MCF 10A (cell line): ENCODE results near the gene FANCC. TPM values are rescaled to one million over a fixed set of nuclear protein-coding genes. Genes with fewer than 3 reads are reported as not detected.

Source experiments
- BruUV-seq: library from RNA; stranded (reverse); fragments of 400-500 nt; replicated peaks from 2 replicates; lab custom pipeline; 2021; lab: Mats Ljungman, UMichigan
- CTCF ChIA-PET: fragments of 300-600 bp; sonication (Branson Sonifier 250); formaldehyde crosslinking; extraction: SDS; loops from one replicate; lab custom pipeline; 2021; ENCODE audit warnings: antibody characterized with exemption, inconsistent platforms; lab: Yijun Ruan, JAX
- POLR2A ChIA-PET: fragments of 300-600, 350-650 bp; sonication (Branson Sonifier 250); formaldehyde crosslinking; extraction: SDS; loops from one replicate; lab custom pipeline; 2020; ENCODE audit warnings: antibody characterized with exemption, inconsistent platforms; lab: Yijun Ruan, JAX
- DNase-seq: peaks from one replicate; pipeline ENCODE4 v3.0.0-alpha.2; 2018; ENCODE audit not compliant: unreplicated experiment
- H3K27ac Mint-ChIP-seq: one replicate; pipeline ENCODE4 v1.8.0; 2022; ENCODE audit warnings: mild to moderate bottlenecking, low read depth, mixed read lengths; ENCODE audit not compliant: unreplicated experiment
- H3K27me3 Mint-ChIP-seq: one replicate; pipeline ENCODE4 v1.8.0; 2022; ENCODE audit warnings: mixed read lengths; ENCODE audit not compliant: insufficient read depth, unreplicated experiment
- H3K36me3 Mint-ChIP-seq: one replicate; pipeline ENCODE4 v1.8.0; 2022; ENCODE audit warnings: mild to moderate bottlenecking, moderate library complexity, mixed read lengths; ENCODE audit not compliant: insufficient read depth, unreplicated experiment
- H3K4me1 Mint-ChIP-seq: one replicate; pipeline ENCODE4 v1.8.0; 2022; ENCODE audit warnings: mixed read lengths; ENCODE audit not compliant: insufficient read depth, unreplicated experiment
- H3K4me3 Mint-ChIP-seq: one replicate; pipeline ENCODE4 v1.8.0; 2022; ENCODE audit warnings: mild to moderate bottlenecking, moderate library complexity, mixed read lengths; ENCODE audit not compliant: unreplicated experiment
- H3K9me3 Mint-ChIP-seq: one replicate; pipeline ENCODE4 v1.8.0; 2022; ENCODE audit warnings: mixed read lengths; ENCODE audit not compliant: unreplicated experiment
- intact Hi-C: fragments of 100-400 bp; cut with micrococcal nuclease; formaldehyde crosslinking; loops from 2 replicates; pipeline ENCODE4 v1.14.1; 2022
- total RNA-seq: library from RNA; stranded (reverse); gene quantifications from 2 replicates; pipeline ENCODE4 v1.2.3, GENCODE V29; 2022
- TF ChIP-seq, protein P1 (sequence below): fragments of 200-600 bp; IDR thresholded peaks from one replicate; pipeline ENCODE4 v1.8.0; 2022; ENCODE audit warnings: antibody characterized with exemption, mild to moderate bottlenecking; ENCODE audit not compliant: unreplicated experiment

Gene FANCC
- total RNA-seq, 1 experiment from 2014 or later, result 12.1 TPM

DNA sequence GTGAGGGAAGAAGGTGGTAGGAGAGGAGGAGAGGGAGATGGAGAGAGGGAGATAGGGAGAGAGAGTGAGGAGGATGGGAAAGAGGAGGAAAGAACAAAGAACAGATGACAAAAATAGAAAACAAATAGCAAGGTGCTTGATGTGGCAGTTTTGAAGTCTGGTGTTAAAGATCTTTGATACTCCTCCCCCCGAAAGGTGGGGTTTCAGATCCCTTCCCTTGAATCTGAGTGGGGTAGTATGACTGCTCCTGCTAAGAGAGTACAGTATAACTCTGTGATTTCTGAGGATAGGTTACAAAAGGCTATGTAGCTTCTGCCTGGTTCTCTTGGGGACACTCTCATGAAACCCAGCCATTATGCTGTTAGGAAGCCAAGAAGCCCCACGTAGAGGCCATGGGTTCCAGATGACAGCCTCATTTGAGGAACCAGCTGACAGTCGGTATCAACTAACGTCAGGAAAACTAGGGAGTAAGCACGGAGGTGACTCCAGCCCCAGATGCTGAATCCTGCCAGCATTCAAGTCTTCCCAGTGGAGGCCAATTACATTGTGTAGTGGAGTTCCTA is 102.1 kb downstream of the FANCC start:
- Mint-ChIP-seq H3K4me3 (no peak overlapping the region), H3K4me1 (no peaks in the 10 kb centered on the region), H3K27me3 (no peaks in the 10 kb centered on the region), H3K27ac (no peak overlapping the region), H3K36me3 (peaks cover 4% of the 10 kb centered on the region), H3K9me3 (no peaks in the 10 kb centered on the region)
- intact Hi-C loops, result no loop called here
- CTCF ChIA-PET, result no interaction called here
- no TSS peak for BruUV-seq
- no peak for DNase-seq
- TF ChIP-seq, protein P1, sequence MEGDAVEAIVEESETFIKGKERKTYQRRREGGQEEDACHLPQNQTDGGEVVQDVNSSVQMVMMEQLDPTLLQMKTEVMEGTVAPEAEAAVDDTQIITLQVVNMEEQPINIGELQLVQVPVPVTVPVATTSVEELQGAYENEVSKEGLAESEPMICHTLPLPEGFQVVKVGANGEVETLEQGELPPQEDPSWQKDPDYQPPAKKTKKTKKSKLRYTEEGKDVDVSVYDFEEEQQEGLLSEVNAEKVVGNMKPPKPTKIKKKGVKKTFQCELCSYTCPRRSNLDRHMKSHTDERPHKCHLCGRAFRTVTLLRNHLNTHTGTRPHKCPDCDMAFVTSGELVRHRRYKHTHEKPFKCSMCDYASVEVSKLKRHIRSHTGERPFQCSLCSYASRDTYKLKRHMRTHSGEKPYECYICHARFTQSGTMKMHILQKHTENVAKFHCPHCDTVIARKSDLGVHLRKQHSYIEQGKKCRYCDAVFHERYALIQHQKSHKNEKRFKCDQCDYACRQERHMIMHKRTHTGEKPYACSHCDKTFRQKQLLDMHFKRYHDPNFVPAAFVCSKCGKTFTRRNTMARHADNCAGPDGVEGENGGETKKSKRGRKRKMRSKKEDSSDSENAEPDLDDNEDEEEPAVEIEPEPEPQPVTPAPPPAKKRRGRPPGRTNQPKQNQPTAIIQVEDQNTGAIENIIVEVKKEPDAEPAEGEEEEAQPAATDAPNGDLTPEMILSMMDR, result no peak
- POLR2A ChIA-PET, result interaction anchor here (0.5 kb wide), 1 partner anchor 1123 kb away, joined by 3 read pairs; no protein-coding TSS in a partner anchor

DNA sequence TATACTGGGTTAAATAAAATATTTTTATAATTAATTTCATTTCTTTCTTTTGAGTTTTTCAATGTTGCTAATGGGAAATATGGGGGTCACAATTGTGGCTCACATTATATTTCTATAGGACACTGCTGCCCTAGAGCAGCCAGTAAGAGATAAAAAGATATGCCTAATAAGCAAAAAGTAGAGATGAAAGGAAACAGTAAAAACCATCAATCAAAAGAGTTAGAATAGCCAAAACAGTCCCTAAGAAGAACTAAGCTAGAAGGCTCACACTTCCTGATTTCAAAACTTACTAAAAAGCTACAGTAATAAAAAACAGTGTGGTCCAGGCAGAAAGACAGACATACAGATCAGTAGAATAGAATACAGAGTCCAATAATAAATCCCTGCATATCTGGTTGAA is 104.4 kb downstream of the FANCC start:
- BruUV-seq, result no TSS peak
- intact Hi-C loops, result no loop called here
- Mint-ChIP-seq H3K4me1 (no peaks in the 10 kb centered on the region), H3K9me3 (no peaks in the 10 kb centered on the region), H3K27me3 (no peaks in the 10 kb centered on the region), H3K36me3 (no peaks in the 10 kb centered on the region), H3K4me3 (no peak overlapping the region), H3K27ac (no peak overlapping the region)
- TF ChIP-seq, protein P1, result no peak
- ChIA-PET POLR2A (interaction anchor here (1.2 kb wide), 1 partner anchor 292 kb away, joined by 3 read pairs; no protein-coding TSS in a partner anchor), CTCF (interaction anchor here (0.9 kb wide), 1 partner anchor 575 kb away, joined by 4 read pairs; no protein-coding TSS in a partner anchor)
- DNase-seq, result no peak

DNA sequence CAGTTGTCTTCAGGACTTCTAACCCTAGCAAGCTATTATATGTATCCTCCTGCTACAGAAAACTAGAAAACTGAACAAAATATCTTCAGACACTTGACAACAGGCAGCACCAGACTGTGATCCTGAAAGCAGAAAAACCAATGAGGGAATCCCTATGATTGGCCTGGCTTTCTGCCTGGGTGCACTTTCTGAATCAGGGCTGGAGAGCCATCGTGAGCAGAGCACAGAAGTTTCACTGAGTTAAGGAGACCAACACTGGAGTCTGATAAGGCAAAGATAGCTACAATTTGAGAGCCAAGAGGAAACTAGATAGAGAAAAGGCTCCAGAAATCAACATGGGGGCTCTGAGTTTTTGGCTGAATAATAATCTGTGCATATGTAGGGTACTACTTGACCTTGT is 106.5 kb downstream of the FANCC start:
- Mint-ChIP-seq H3K36me3 (no peaks in the 10 kb centered on the region), H3K27ac (no peak overlapping the region), H3K4me1 (no peaks in the 10 kb centered on the region), H3K9me3 (no peaks in the 10 kb centered on the region), H3K4me3 (no peak overlapping the region), H3K27me3 (no peaks in the 10 kb centered on the region)
- CTCF ChIA-PET, result no interaction called here
- no TSS peak for BruUV-seq
- POLR2A ChIA-PET, result interaction anchor here (0.6 to 1.8 kb wide), 4 partner anchors 12 to 890 kb away, joined by 3 to 4 read pairs (median 3); no protein-coding TSS in a partner anchor
- no peak for DNase-seq
- intact Hi-C loops, result no loop called here
- TF ChIP-seq, protein P1, result no peak

DNA sequence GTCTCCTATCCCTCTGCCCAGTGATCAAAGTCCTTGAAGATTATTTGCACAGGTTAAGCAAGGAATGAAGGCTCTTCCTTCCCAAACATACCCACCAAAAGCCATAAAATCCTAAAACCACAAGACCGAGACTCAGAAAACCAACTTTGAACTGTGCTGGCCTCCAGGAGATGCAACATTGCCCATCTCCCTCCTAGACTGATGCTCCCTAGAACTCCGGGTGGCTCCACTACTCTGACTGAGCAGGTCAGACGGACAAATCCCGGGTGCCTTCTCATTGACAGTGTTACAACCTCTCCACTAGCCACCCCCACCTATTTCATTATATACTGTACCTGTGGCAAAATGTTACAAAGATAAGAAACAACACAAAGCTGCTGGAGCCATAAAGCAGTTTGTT is 110.1 kb downstream of the FANCC start:
- H3K4me3 Mint-ChIP-seq, result no peak overlapping the region
- CTCF ChIA-PET, result interaction anchor here (0.9 kb wide), 1 partner anchor 39 kb away, joined by 3 read pairs; no protein-coding TSS in a partner anchor
- no peak overlapping the region for H3K27ac Mint-ChIP-seq
- POLR2A ChIA-PET, result no interaction called here
- H3K27me3 Mint-ChIP-seq, result no peaks in the 10 kb centered on the region
- H3K4me1 Mint-ChIP-seq, result no peaks in the 10 kb centered on the region
- TF ChIP-seq, protein P1, result no peak
- no peaks in the 10 kb centered on the region for H3K36me3 Mint-ChIP-seq
- intact Hi-C loops, result no loop called here
- BruUV-seq, result no TSS peak
- no peaks in the 10 kb centered on the region for H3K9me3 Mint-ChIP-seq
- no peak for DNase-seq
